Osteocyte (in vitro differentiated cells): Measurements from ENCODE around the gene RCSD1. TPM values are rescaled to one million over a fixed set of nuclear protein-coding genes. Genes with fewer than 3 reads are reported as not detected.

Experiments used
- DNase-seq: peaks from one replicate; pipeline ENCODE4 v3.0.0; 2021; ENCODE audit warnings: mixed read lengths; ENCODE audit not compliant: unreplicated experiment; ENCODE audit errors: extremely low spot score
- H3K27ac Mint-ChIP-seq: one replicate; pipeline ENCODE4 v1.8.0; 2021; ENCODE audit warnings: mild to moderate bottlenecking, mixed read lengths; ENCODE audit not compliant: unreplicated experiment
- H3K27me3 Mint-ChIP-seq: one replicate; pipeline ENCODE4 v1.8.0; 2021; ENCODE audit warnings: mixed read lengths; ENCODE audit not compliant: unreplicated experiment
- H3K36me3 Mint-ChIP-seq: one replicate; pipeline ENCODE4 v1.8.0; 2021; ENCODE audit warnings: mixed read lengths; ENCODE audit not compliant: unreplicated experiment
- H3K4me1 Mint-ChIP-seq: one replicate; pipeline ENCODE4 v1.8.0; 2021; ENCODE audit warnings: mixed read lengths; ENCODE audit not compliant: unreplicated experiment
- H3K4me3 Mint-ChIP-seq: one replicate; pipeline ENCODE4 v1.8.0; 2021; ENCODE audit warnings: mild to moderate bottlenecking, moderate library complexity, mixed read lengths; ENCODE audit not compliant: unreplicated experiment
- H3K9me3 Mint-ChIP-seq: one replicate; pipeline ENCODE4 v1.8.0; 2021; ENCODE audit warnings: mixed read lengths; ENCODE audit not compliant: unreplicated experiment
- total RNA-seq: library from RNA; stranded (reverse); gene quantifications from 2 replicates; pipeline ENCODE4 v1.2.1, GENCODE V29; 2021
- TF ChIP-seq, protein P1 (sequence below): fragments of 200-600 bp; sonication (generic); IDR thresholded peaks from 2 replicates; pipeline ENCODE4 v1.5.0; 2021; ENCODE audit warnings: antibody characterized with exemption, mild to moderate bottlenecking, moderate library complexity

The RCSD1 gene
- total RNA-seq, 1 donor from 2014 or later, result not detected

DNA sequence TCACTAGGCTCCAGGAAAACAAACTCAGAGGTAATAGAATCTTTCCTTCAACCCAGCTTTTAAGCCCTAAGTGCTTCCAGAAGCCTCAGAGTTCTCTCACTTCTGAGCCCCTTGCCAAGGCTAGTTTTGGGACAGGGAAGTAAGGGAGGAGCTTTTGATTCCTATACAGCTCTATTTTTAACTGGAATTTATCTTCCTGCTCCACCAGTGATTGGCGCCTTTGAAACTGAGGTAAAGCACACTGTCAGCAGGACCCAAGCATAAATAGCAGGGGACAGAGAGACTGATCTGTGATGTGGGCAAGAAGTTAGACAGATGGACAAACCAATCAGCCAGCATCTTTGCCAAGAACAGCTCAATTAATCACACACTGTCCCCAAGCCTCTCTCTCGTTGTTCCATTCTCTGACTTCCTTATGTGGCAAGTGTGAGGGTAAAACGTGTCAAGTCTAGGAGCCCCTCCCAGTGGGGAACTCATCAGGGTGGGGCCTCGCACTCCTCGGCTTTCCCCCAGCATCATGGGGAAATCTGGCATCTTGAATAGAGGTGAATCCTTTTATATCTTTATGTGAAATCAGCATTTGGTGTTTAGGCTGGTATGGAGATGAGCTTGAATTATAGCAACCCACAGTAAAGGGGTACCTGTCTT is 51.5 kb downstream of the RCSD1 start:
- Mint-ChIP-seq H3K27ac (no peak overlapping the region), H3K4me1 (peaks cover 8% of the 10 kb centered on the region), H3K27me3 (peaks cover 2% of the 10 kb centered on the region), H3K9me3 (no peaks in the 10 kb centered on the region), H3K36me3 (no peaks in the 10 kb centered on the region), H3K4me3 (no peak overlapping the region)
- no peak for DNase-seq
- TF ChIP-seq, protein P1, sequence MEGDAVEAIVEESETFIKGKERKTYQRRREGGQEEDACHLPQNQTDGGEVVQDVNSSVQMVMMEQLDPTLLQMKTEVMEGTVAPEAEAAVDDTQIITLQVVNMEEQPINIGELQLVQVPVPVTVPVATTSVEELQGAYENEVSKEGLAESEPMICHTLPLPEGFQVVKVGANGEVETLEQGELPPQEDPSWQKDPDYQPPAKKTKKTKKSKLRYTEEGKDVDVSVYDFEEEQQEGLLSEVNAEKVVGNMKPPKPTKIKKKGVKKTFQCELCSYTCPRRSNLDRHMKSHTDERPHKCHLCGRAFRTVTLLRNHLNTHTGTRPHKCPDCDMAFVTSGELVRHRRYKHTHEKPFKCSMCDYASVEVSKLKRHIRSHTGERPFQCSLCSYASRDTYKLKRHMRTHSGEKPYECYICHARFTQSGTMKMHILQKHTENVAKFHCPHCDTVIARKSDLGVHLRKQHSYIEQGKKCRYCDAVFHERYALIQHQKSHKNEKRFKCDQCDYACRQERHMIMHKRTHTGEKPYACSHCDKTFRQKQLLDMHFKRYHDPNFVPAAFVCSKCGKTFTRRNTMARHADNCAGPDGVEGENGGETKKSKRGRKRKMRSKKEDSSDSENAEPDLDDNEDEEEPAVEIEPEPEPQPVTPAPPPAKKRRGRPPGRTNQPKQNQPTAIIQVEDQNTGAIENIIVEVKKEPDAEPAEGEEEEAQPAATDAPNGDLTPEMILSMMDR, result no peak

DNA sequence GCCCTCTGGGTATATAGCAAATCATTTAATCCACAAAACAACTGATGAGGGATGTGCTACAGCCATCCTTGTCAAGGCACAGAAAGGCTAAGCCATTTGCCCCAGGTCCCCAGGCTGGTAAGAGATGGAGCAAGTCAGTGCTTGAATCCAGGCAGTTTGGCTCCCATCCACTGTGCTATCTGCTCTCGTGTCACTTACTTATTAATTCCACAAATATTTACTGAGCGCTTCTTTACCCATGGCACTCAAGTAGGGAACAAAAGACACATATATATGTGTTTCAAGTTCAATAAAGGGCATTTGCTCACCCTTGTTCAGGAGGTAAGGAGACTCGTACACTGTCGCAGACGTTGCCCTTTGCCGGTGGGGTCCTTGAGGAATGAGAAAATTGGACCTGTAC is 53.2 kb downstream of the RCSD1 start:
- Mint-ChIP-seq H3K27ac (no peak overlapping the region), H3K27me3 (peaks cover 2% of the 10 kb centered on the region), H3K4me3 (no peak overlapping the region), H3K9me3 (no peaks in the 10 kb centered on the region), H3K36me3 (no peaks in the 10 kb centered on the region), H3K4me1 (peaks cover 8% of the 10 kb centered on the region)
- TF ChIP-seq, protein P1, result no peak
- no peak for DNase-seq

DNA sequence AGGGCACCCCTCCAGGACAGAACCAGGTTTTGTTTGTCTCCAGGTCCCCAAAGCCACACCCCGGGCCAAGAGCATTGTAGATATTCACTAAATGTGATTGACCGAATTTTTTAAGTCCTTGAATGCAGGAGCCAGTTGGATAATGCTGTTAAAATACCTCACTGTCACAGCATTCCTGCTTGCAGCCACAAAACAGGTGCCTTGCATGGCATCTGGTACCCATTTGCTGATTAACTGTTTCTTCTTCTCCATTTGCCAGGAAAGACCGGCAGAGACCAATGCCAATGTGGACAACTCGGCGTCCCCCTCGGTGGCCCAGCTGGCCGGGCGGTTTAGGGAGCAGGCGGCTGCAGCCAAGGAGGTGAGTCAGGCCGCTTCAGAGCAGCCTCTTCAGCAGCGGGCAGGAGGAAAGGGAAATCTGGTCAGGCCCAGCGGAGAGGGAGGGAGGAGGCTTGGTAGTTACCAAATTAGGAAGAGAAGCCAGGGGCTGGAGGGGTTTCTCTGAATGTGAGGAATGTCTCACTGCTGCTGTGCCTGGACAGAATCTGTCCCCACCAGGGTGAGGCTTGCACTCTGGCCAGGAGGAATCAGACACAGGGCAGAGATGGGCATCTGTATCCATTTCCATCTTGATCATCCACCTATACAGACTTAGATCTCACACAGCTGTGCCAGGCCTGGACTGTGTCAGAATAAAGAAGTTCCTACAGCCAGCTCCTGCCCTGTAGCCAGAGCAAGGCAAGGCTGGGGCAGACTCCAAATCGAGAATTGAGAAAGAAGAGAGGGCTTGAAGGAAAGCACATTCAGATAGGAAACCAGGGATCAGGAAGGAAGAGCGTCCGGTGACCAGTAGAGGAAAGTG is 53.8 kb downstream of the RCSD1 start:
- Mint-ChIP-seq H3K27ac (no peak overlapping the region), H3K4me3 (no peak overlapping the region), H3K4me1 (peaks cover 8% of the 10 kb centered on the region), H3K9me3 (no peaks in the 10 kb centered on the region), H3K36me3 (no peaks in the 10 kb centered on the region), H3K27me3 (peaks cover 6% of the 10 kb centered on the region)
- TF ChIP-seq, protein P1, result no peak
- no peak for DNase-seq

DNA sequence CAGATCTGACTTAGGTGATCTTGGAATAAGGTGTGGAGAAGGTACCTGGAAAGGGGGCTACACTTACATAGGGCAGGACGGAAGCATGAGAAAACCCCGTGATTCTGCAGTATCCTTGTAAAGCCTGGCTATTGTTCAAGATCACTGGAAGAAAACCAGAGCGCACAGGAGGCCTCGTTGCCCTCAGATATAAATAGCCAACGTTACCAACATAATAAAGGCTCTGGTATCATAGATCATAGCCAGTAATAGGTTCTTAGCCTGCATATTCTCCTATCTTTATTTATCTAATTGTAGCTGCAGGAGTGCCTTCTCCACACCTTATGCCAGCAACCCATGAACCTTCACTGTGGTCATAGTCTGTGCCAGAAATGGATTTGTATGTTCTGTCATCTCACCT is 55.8 kb downstream of the RCSD1 start:
- TF ChIP-seq, protein P1, result no peak
- DNase-seq, result no peak
- Mint-ChIP-seq H3K27me3 (peaks cover 13% of the 10 kb centered on the region), H3K9me3 (no peaks in the 10 kb centered on the region), H3K4me1 (peaks cover 8% of the 10 kb centered on the region), H3K36me3 (no peaks in the 10 kb centered on the region), H3K27ac (no peak overlapping the region), H3K4me3 (no peak overlapping the region)

DNA sequence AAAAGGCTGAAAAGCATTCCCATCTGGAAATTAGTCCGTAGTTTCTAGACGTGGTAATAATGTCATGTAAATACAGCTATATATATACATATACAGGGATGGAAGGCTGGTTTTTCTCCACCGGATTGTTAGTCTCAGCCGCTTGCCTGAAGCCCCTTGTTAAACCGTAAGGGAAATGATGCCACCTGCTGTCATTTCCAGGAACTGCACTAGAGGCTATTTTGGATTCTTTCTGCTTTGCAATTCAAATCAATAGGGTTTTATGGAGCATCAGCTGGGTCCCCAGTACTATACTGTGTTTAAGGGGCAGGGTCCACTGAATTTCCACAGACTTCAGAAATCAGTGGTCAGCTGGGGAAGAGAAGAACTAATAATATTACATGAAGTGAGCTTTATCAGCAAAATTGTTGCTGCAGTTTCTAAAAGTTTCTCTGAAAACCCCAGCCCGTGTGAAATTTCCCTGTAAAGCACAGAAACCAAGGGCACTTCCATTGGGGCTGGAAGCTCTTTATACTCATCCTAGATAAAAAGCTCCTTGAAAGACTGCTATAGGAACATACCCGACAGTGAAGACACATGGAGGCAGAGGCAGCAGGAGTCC is 58.0 kb downstream of the RCSD1 start:
- H3K36me3 Mint-ChIP-seq, result no peaks in the 10 kb centered on the region
- H3K4me1 Mint-ChIP-seq, result peaks cover 8% of the 10 kb centered on the region
- H3K27ac Mint-ChIP-seq, result no peak overlapping the region
- H3K4me3 Mint-ChIP-seq, result no peak overlapping the region
- peaks cover 16% of the 10 kb centered on the region for H3K27me3 Mint-ChIP-seq
- TF ChIP-seq, protein P1, result peak; percentile 89
- DNase-seq, result peak; percentile 89
- no peaks in the 10 kb centered on the region for H3K9me3 Mint-ChIP-seq
